Measurements from ENCODE around the gene MAP6. TPM values are rescaled to one million over a fixed set of nuclear protein-coding genes. Genes with fewer than 3 reads are reported as not detected.

Gene MAP6
- total and polyA plus RNA-seq, 2 of the 13 experiments (the other 11 are each of a cell fraction or from before 2014, with no cell fraction given), result 0.04 TPM; not detected in 1

DNA sequence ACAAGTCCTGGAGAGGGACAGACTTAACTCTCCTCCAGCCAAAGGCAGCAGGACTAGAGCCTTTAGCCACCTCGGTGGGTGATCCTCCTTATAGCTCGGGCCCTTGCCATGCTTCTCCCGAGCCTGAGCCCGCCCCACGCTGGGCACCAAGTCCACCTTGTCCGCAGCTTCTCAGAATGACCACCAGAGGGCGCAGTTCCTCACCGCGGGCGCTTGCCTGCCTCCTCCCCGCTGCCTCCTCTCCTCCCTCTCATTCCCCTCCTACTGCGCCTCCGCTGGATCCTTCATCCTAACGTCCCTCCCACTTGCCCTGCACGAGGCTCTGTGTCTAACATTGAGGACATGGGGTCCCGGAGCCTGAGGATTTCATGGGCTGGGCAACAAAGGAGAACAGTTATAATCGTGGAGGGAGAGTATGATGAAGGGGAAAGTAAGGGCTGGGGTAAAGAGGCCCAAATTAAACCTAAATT lies 37.5 kb upstream of the MAP6 start (continued):
- TF ChIP-seq ZFX (CRISPR knock-in tag; IDR thresholded peaks at IDR 0.05; ENCODE audit: low read depth) (peak; percentile 38; the same call in 1 of the 2 replicates), SP140L (CRISPR knock-in tag; IDR thresholded peaks at IDR 0.05; ENCODE audit: borderline replicate concordance) (no peak), ZNF260 (CRISPR knock-in tag; IDR thresholded peaks at IDR 0.05; ENCODE audit: borderline replicate concordance, low read depth) (no peak), ARNT (IDR thresholded peaks at IDR 0.05) (no peak), ERF (CRISPR knock-in tag; IDR thresholded peaks at IDR 0.05) (peak; percentile 76; the same call in 1 of the 2 replicates), SIX1 (CRISPR knock-in tag; IDR thresholded peaks at IDR 0.05; ENCODE audit: borderline replicate concordance) (no peak), MED8 (CRISPR knock-in tag; IDR thresholded peaks at IDR 0.05; ENCODE audit: insufficient replicate concordance) (no peak), ZNF878 (CRISPR knock-in tag; IDR thresholded peaks at IDR 0.05) (no peak), PAF1 (CRISPR knock-in tag; IDR thresholded peaks at IDR 0.05) (no peak)
- TF ChIP-seq, protein P1, sequence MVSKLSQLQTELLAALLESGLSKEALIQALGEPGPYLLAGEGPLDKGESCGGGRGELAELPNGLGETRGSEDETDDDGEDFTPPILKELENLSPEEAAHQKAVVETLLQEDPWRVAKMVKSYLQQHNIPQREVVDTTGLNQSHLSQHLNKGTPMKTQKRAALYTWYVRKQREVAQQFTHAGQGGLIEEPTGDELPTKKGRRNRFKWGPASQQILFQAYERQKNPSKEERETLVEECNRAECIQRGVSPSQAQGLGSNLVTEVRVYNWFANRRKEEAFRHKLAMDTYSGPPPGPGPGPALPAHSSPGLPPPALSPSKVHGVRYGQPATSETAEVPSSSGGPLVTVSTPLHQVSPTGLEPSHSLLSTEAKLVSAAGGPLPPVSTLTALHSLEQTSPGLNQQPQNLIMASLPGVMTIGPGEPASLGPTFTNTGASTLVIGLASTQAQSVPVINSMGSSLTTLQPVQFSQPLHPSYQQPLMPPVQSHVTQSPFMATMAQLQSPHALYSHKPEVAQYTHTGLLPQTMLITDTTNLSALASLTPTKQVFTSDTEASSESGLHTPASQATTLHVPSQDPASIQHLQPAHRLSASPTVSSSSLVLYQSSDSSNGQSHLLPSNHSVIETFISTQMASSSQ (IDR thresholded peaks at IDR 0.05; ENCODE audit: low read depth), result no peak
- TF ChIP-seq, protein P1 (CRISPR knock-in tag; IDR thresholded peaks at IDR 0.05; ENCODE audit: borderline replicate concordance), result no peak
- TF ChIP-seq, protein P2, sequence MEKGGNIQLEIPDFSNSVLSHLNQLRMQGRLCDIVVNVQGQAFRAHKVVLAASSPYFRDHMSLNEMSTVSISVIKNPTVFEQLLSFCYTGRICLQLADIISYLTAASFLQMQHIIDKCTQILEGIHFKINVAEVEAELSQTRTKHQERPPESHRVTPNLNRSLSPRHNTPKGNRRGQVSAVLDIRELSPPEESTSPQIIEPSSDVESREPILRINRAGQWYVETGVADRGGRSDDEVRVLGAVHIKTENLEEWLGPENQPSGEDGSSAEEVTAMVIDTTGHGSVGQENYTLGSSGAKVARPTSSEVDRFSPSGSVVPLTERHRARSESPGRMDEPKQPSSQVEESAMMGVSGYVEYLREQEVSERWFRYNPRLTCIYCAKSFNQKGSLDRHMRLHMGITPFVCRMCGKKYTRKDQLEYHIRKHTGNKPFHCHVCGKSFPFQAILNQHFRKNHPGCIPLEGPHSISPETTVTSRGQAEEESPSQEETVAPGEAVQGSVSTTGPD (CRISPR knock-in tag; IDR thresholded peaks at IDR 0.05), result no peak
- TF ChIP-seq, protein P3, sequence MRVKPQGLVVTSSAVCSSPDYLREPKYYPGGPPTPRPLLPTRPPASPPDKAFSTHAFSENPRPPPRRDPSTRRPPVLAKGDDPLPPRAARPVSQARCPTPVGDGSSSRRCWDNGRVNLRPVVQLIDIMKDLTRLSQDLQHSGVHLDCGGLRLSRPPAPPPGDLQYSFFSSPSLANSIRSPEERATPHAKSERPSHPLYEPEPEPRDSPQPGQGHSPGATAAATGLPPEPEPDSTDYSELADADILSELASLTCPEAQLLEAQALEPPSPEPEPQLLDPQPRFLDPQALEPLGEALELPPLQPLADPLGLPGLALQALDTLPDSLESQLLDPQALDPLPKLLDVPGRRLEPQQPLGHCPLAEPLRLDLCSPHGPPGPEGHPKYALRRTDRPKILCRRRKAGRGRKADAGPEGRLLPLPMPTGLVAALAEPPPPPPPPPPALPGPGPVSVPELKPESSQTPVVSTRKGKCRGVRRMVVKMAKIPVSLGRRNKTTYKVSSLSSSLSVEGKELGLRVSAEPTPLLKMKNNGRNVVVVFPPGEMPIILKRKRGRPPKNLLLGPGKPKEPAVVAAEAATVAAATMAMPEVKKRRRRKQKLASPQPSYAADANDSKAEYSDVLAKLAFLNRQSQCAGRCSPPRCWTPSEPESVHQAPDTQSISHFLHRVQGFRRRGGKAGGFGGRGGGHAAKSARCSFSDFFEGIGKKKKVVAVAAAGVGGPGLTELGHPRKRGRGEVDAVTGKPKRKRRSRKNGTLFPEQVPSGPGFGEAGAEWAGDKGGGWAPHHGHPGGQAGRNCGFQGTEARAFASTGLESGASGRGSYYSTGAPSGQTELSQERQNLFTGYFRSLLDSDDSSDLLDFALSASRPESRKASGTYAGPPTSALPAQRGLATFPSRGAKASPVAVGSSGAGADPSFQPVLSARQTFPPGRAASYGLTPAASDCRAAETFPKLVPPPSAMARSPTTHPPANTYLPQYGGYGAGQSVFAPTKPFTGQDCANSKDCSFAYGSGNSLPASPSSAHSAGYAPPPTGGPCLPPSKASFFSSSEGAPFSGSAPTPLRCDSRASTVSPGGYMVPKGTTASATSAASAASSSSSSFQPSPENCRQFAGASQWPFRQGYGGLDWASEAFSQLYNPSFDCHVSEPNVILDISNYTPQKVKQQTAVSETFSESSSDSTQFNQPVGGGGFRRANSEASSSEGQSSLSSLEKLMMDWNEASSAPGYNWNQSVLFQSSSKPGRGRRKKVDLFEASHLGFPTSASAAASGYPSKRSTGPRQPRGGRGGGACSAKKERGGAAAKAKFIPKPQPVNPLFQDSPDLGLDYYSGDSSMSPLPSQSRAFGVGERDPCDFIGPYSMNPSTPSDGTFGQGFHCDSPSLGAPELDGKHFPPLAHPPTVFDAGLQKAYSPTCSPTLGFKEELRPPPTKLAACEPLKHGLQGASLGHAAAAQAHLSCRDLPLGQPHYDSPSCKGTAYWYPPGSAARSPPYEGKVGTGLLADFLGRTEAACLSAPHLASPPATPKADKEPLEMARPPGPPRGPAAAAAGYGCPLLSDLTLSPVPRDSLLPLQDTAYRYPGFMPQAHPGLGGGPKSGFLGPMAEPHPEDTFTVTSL (CRISPR knock-in tag; IDR thresholded peaks at IDR 0.05; ENCODE audit: borderline replicate concordance), result no peak
- TF ChIP-seq, protein P4, sequence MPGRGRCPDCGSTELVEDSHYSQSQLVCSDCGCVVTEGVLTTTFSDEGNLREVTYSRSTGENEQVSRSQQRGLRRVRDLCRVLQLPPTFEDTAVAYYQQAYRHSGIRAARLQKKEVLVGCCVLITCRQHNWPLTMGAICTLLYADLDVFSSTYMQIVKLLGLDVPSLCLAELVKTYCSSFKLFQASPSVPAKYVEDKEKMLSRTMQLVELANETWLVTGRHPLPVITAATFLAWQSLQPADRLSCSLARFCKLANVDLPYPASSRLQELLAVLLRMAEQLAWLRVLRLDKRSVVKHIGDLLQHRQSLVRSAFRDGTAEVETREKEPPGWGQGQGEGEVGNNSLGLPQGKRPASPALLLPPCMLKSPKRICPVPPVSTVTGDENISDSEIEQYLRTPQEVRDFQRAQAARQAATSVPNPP (CRISPR knock-in tag; IDR thresholded peaks at IDR 0.05), result no peak
